A549 (cell line): ENCODE results near the gene SMAGP.
"Not testable (repeated sequence)": the region's sequence is repeated elsewhere in the genome, so short reads cannot be mapped to it uniquely, and the experiment has no call there.

Source experiments
- CEBPB ChIP-seq, 2 experiments: fragments of >200 bp in 1 of 2; sonication (Bioruptor Twin) in 1 of 2; formaldehyde crosslinking in 1 of 2; IDR thresholded peaks; 2 replicates each; pipeline ENCODE4 v1.6.1; 2012 to 2016
- CTCF ChIP-seq: fragments of >200 bp; sonication (Bioruptor Twin); formaldehyde crosslinking; IDR thresholded peaks from 3 replicates; pipeline ENCODE4 v1.5.1; 2016
- MYC ChIP-seq: IDR thresholded peaks from 2 replicates; pipeline ENCODE4 v1.6.1; 2012; ENCODE audit warnings: mild to moderate bottlenecking, inconsistent platforms, low read length, improper control_type of control experiment, borderline replicate concordance

GRCh38 chr12:51272810-51273209 lies 2.6 kb upstream of the SMAGP start:
- not testable (repeated sequence) for TF ChIP-seq MYC; CTCF; CEBPB (IDR thresholded peaks at IDR 0.05)
